ENCODE measurements around the gene FICD. TPM values are rescaled to one million over a fixed set of nuclear protein-coding genes. Genes with fewer than 3 reads are reported as not detected.
A peak's percentile ranks its signal among the peaks of the same experiment; 100 is the strongest.
"Not testable (repeated sequence)": the region's sequence is repeated elsewhere in the genome, so short reads cannot be mapped to it uniquely, and the experiment has no call there.

The FICD gene
- total and polyA plus RNA-seq, 2 donors (not counting 1 experiment from before 2014, with no cell fraction given): 1.9 to 8.6 TPM

GRCh38 chr12:108548954-108549521 lies 34.0 kb downstream of the FICD start:
- no peaks in the 10 kb centered on the region for H4K20me1 ChIP-seq (ENCODE audit: control insufficient read depth, extremely low read depth, insufficient read depth, low read length)
- no peaks in the 10 kb centered on the region for H3K4me1 ChIP-seq (ENCODE audit: control insufficient read depth, extremely low read depth, insufficient read depth, low read length)
- no peaks in the 10 kb centered on the region for H3K9me3 ChIP-seq (ENCODE audit: control insufficient read depth, insufficient read depth, low read depth, low read length)
- H3K27ac ChIP-seq (ENCODE audit: insufficient read depth, low read length): no peak overlapping the region
- no peak overlapping the region for H3K4me2 ChIP-seq (ENCODE audit: extremely low read depth, insufficient read depth, low read length)
- H3K9ac ChIP-seq (ENCODE audit: insufficient read depth, low read length): no peak overlapping the region
- peaks cover 5% of the 10 kb centered on the region for H3K36me3 ChIP-seq (ENCODE audit: control insufficient read depth, insufficient read depth, low read length)
- H3K79me2 ChIP-seq (ENCODE audit: control insufficient read depth, insufficient read depth, low read length): peaks cover 55% of the 10 kb centered on the region
- no peak for DNase-seq (ENCODE audit: low read depth in 2 of 2)
- H3K27me3 ChIP-seq (ENCODE audit: control insufficient read depth, insufficient read depth, low read length): no peaks in the 10 kb centered on the region
- TF ChIP-seq CTCF (conservative IDR thresholded peaks at IDR 0.05 in 1 of 2, IDR thresholded peaks at IDR 0.05 in 1 of 2; ENCODE audit: low read depth in 1 of 2, low read length in 2 of 2): no peak
- H3K4me3 ChIP-seq (replicated peaks in 1 of 4; ENCODE audit: control extremely low read depth in 1 of 4, insufficient read depth in 1 of 4, low read depth in 3 of 4, low read length in 4 of 4): no peak overlapping the region
- no peak overlapping the region for H2AFZ ChIP-seq (ENCODE audit: low read length)

GRCh38 chr12:108551535-108551934 lies 36.5 kb downstream of the FICD start:
- Histone ChIP-seq H3K27me3 (ENCODE audit: control insufficient read depth, insufficient read depth, low read length) (no peaks in the 10 kb centered on the region), H3K9me3 (ENCODE audit: control insufficient read depth, insufficient read depth, low read depth, low read length) (no peaks in the 10 kb centered on the region), H4K20me1 (ENCODE audit: control insufficient read depth, extremely low read depth, insufficient read depth, low read length) (no peaks in the 10 kb centered on the region), H3K4me2 (ENCODE audit: extremely low read depth, insufficient read depth, low read length) (no peak overlapping the region), H3K4me3 (replicated peaks in 1 of 4; ENCODE audit: control extremely low read depth in 1 of 4, insufficient read depth in 1 of 4, low read depth in 3 of 4, low read length in 4 of 4) (peak overlapping the region in 1 of 4 experiments; percentile 30), H3K27ac (ENCODE audit: insufficient read depth, low read length) (no peak overlapping the region), H2AFZ (ENCODE audit: low read length) (no peak overlapping the region), H3K4me1 (ENCODE audit: control insufficient read depth, extremely low read depth, insufficient read depth, low read length) (no peaks in the 10 kb centered on the region), H3K36me3 (ENCODE audit: control insufficient read depth, insufficient read depth, low read length) (peaks cover 5% of the 10 kb centered on the region), H3K9ac (ENCODE audit: insufficient read depth, low read length) (no peak overlapping the region), H3K79me2 (ENCODE audit: control insufficient read depth, insufficient read depth, low read length) (peaks cover 78% of the 10 kb centered on the region)
- TF ChIP-seq EZH2 (IDR thresholded peaks at IDR 0.05; ENCODE audit: low read length, missing control alignments) (no peak), CTCF (conservative IDR thresholded peaks at IDR 0.05 in 1 of 2, IDR thresholded peaks at IDR 0.05 in 1 of 2; ENCODE audit: low read depth in 1 of 2, low read length in 2 of 2) (no peak)
- DNase-seq (ENCODE audit: low read depth in 2 of 2): peak; percentile 58 to 87

- TF ChIP-seq EZH2 (IDR thresholded peaks at IDR 0.05; ENCODE audit: low read length, missing control alignments) (no peak), CTCF (conservative IDR thresholded peaks at IDR 0.05 in 1 of 2, IDR thresholded peaks at IDR 0.05 in 1 of 2; ENCODE audit: low read depth in 1 of 2, low read length in 2 of 2) (no peak)
- H4K20me1 ChIP-seq (ENCODE audit: control insufficient read depth, extremely low read depth, insufficient read depth, low read length): no peaks in the 10 kb centered on the region
Observed at GRCh38 chr12:108553799-108554198, 38.7 kb downstream of the FICD start.

GRCh38 chr12:108555383-108555782 lies 40.3 kb downstream of the FICD start:
- H2AFZ ChIP-seq (ENCODE audit: low read length); H3K9me3 ChIP-seq (ENCODE audit: control insufficient read depth, insufficient read depth, low read depth, low read length); H4K20me1 ChIP-seq (ENCODE audit: control insufficient read depth, extremely low read depth, insufficient read depth, low read length); H3K4me2 ChIP-seq (ENCODE audit: extremely low read depth, insufficient read depth, low read length); DNase-seq (ENCODE audit: low read depth in 2 of 2); H3K27me3 ChIP-seq (ENCODE audit: control insufficient read depth, insufficient read depth, low read length); H3K36me3 ChIP-seq (ENCODE audit: control insufficient read depth, insufficient read depth, low read length); H3K4me1 ChIP-seq (ENCODE audit: control insufficient read depth, extremely low read depth, insufficient read depth, low read length); H3K9ac ChIP-seq (ENCODE audit: insufficient read depth, low read length); H3K27ac ChIP-seq (ENCODE audit: insufficient read depth, low read length); H3K4me3 ChIP-seq (replicated peaks in 1 of 4; ENCODE audit: control extremely low read depth in 1 of 4, insufficient read depth in 1 of 4, low read depth in 3 of 4, low read length in 4 of 4): not testable (repeated sequence)
- H3K79me2 ChIP-seq (ENCODE audit: control insufficient read depth, insufficient read depth, low read length): peaks cover 94% of the 10 kb centered on the region

More at GRCh38 chr12:108553799-108554198, 38.7 kb downstream of the FICD start:
- no peak overlapping the region for H3K4me2 ChIP-seq (ENCODE audit: extremely low read depth, insufficient read depth, low read length)
- H3K9ac ChIP-seq (ENCODE audit: insufficient read depth, low read length): no peak overlapping the region
- no peak for DNase-seq (ENCODE audit: low read depth in 2 of 2)
- H2AFZ ChIP-seq (ENCODE audit: low read length): no peak overlapping the region
- H3K27me3 ChIP-seq (ENCODE audit: control insufficient read depth, insufficient read depth, low read length): no peaks in the 10 kb centered on the region
- H3K4me1 ChIP-seq (ENCODE audit: control insufficient read depth, extremely low read depth, insufficient read depth, low read length): no peaks in the 10 kb centered on the region
- H3K9me3 ChIP-seq (ENCODE audit: control insufficient read depth, insufficient read depth, low read depth, low read length): no peaks in the 10 kb centered on the region
- H3K36me3 ChIP-seq (ENCODE audit: control insufficient read depth, insufficient read depth, low read length): peaks cover 1% of the 10 kb centered on the region
- no peak overlapping the region for H3K4me3 ChIP-seq (replicated peaks in 1 of 4; ENCODE audit: control extremely low read depth in 1 of 4, insufficient read depth in 1 of 4, low read depth in 3 of 4, low read length in 4 of 4)
- peaks cover 95% of the 10 kb centered on the region for H3K79me2 ChIP-seq (ENCODE audit: control insufficient read depth, insufficient read depth, low read length)
- H3K27ac ChIP-seq (ENCODE audit: insufficient read depth, low read length): no peak overlapping the region

Measured in fibroblast of lung (primary cell).